SH-SY5Y (cell line): ENCODE measurements around the gene SMARCB1.

Source experiments
- GATA2 ChIP-seq: IDR thresholded peaks from 2 replicates; pipeline ENCODE4 v1.6.1; 2011; ENCODE audit warnings: mild to moderate bottlenecking, low read depth, low read length
- GATA3 ChIP-seq: IDR thresholded peaks from 2 replicates; pipeline ENCODE4 v1.6.1; 2011; ENCODE audit warnings: low read depth, mild to moderate bottlenecking, low read length, moderate library complexity

The SMARCB1 gene

DNA sequence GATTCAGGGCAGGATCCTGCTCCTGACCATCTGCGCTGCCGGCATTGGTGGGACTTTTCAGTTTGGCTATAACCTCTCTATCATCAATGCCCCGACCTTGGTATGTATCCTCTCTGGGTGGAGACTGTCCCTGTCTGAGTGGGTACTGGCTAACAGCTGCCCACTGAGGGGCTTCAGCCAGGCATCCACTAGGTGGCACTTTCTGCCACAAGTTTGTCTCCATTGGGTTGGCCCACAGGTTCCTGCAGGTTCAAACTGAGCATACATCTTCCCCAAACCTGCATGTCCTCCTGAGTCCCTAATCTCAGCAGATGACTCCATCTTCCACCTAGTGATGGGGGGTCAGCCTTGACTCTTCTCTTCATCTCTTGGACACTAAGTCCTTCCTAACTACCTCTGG is 75.3 kb downstream of the SMARCB1 start:
- TF ChIP-seq GATA3 = no peak
- TF ChIP-seq GATA2 = no peak

GRCh38 chr22:23868580-23868979 is 81.8 kb downstream of the SMARCB1 start:
- TF ChIP-seq GATA2 (no peak), GATA3 (no peak)

- no peak for TF ChIP-seq GATA3
- TF ChIP-seq GATA2 = no peak
Measured at GRCh38 chr22:23874871-23875270, 88.1 kb downstream of the SMARCB1 start.

DNA sequence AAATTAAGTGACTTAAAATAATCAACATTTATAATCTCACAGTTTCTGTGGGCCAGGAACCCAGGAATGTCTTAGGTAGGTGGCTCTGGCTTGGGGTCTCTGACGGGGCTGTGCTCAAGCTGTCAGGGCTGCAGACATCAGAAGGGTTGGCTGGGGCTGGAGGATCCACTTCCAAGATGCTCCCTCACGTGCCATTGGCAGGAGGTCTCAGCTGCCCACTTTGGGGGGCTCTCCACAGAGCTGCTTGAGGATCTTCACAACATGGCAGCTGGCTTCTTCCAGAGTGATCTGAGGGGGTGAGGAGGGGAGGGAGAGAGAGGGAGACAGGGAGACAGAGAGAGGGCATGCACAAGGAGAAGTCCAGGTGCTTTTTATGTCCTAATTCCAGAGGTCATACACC is 89.0 kb downstream of the SMARCB1 start:
- TF ChIP-seq GATA2 = no peak
- no peak for TF ChIP-seq GATA3

DNA sequence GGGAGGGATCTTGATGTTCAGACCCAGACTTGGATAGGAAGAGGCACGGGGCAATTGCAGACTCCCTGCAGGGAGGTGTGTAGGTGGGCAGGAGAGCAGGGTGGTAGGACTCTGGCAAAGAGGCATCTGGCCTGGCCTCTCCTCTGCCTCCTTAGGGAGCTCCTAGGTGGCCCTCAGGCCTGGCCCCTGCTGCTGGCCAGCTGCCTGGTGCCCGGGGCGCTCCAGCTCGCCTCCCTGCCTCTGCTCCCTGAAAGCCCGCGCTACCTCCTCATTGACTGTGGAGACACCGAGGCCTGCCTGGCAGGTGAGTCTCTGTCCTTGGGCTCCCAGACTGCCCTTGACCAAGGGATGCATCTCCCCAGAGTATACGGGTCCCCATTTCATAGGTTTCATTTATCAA is 90.8 kb downstream of the SMARCB1 start:
- no peak for TF ChIP-seq GATA2
- TF ChIP-seq GATA3 = no peak

DNA sequence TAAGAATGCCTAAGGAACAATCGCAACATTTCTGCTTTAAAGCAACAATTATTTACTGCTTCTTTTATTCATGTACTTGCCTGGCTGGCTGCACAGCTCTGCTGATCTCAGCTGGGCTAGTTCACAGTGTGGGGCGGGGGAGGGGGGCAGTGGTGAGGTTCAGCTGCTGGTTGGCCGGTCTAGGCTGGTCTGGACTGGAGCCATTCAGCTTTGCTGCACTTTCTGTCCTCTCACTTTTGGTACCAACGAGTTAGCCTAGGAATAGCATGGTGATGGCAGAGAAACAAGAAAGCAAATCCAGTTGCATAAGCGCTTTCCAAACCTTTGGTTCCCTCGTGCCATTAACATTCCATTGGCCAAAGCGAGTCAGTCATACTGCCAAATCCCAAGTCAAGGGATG is 91.5 kb downstream of the SMARCB1 start:
- TF ChIP-seq GATA3 (no peak), GATA2 (no peak)

- TF ChIP-seq GATA2 (no peak), GATA3 (no peak)
Measured at GRCh38 chr22:23882370-23882769, 95.6 kb downstream of the SMARCB1 start.

DNA sequence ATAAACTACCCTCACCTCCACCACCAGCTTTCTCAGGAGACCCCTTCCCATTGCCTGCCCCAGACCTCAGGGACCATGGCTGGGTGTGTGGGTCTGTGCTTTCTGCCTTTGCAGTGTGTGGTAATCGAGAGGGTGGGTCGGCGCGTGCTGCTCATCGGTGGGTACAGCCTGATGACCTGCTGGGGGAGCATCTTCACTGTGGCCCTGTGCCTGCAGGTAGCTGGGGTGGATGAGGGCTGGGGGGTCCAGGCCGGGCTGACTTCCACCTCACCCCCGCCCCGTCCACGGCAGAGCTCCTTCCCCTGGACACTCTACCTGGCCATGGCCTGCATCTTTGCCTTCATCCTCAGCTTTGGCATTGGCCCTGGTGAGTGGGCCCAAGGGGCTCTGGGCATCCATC is 96.9 kb downstream of the SMARCB1 start:
- TF ChIP-seq GATA2 = no peak
- no peak for TF ChIP-seq GATA3

- no peak for TF ChIP-seq GATA2
- no peak for TF ChIP-seq GATA3
Measured at GRCh38 chr22:23884140-23884539, 97.4 kb downstream of the SMARCB1 start.
